ENCODE measurements around the gene BAHD1.

DNA sequence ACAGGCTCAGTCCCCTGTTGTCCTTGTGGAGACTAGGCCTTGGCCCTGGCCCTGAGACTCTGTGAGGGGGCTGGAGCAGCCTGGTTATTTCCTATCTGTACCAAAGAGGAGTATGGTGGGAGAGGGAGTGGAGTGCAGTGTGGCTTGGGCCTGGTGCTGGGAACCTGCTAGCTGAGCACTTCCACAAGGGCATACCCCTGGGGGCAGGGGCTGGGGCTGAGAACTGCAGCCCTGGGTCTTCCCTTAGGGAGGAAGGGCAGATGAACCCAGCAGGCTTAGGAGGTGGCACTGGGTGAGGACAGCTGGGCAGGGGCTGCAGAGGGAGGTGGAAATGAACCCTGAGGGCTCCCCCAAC lies 26.5 kb downstream of the BAHD1 start:
- TF ChIP-seq, protein P1, sequence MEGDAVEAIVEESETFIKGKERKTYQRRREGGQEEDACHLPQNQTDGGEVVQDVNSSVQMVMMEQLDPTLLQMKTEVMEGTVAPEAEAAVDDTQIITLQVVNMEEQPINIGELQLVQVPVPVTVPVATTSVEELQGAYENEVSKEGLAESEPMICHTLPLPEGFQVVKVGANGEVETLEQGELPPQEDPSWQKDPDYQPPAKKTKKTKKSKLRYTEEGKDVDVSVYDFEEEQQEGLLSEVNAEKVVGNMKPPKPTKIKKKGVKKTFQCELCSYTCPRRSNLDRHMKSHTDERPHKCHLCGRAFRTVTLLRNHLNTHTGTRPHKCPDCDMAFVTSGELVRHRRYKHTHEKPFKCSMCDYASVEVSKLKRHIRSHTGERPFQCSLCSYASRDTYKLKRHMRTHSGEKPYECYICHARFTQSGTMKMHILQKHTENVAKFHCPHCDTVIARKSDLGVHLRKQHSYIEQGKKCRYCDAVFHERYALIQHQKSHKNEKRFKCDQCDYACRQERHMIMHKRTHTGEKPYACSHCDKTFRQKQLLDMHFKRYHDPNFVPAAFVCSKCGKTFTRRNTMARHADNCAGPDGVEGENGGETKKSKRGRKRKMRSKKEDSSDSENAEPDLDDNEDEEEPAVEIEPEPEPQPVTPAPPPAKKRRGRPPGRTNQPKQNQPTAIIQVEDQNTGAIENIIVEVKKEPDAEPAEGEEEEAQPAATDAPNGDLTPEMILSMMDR (IDR thresholded peaks at IDR 0.05), result no peak
- TF ChIP-seq POLR2A (IDR thresholded peaks at IDR 0.05), result no peak
